OCI-LY3 (cell line): ENCODE results near the gene LRRC4.

Experiments
- EZH2phosphoT487 ChIP-seq: fragments of 200-600 bp; shearing (Covaris generic); IDR thresholded peaks from 2 replicates; pipeline ENCODE4 v1.6.1; 2018; ENCODE audit warnings: antibody characterized with exemption, mixed run types, low read depth
- TF ChIP-seq, protein P1 (sequence below): fragments of 200-600, 300-600 bp; sonication (generic); IDR thresholded peaks from 2 replicates; pipeline ENCODE4 v1.5.1; 2014; ENCODE audit warnings: antibody characterized with exemption, low read length, low read depth

DNA sequence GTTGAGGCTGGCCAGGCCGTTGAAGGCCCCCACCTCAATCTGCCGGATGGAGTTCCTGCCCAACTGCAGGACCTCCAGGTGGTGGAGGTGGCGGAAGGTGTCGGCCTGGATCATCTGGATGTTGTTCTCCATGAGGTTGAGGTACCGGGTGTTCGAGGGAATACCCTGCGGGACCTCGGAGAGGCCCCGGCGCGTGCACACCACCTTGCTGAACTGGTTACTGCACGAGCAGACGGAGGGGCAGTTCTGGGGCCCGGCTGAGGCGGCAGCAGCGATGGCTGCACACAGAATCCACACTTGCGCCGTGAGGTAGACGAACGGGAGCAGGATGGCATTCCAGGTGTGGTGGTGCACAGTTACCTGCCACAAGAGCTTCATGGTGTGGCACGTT lies 979 bp downstream of the LRRC4 start:
- TF ChIP-seq, protein P1, sequence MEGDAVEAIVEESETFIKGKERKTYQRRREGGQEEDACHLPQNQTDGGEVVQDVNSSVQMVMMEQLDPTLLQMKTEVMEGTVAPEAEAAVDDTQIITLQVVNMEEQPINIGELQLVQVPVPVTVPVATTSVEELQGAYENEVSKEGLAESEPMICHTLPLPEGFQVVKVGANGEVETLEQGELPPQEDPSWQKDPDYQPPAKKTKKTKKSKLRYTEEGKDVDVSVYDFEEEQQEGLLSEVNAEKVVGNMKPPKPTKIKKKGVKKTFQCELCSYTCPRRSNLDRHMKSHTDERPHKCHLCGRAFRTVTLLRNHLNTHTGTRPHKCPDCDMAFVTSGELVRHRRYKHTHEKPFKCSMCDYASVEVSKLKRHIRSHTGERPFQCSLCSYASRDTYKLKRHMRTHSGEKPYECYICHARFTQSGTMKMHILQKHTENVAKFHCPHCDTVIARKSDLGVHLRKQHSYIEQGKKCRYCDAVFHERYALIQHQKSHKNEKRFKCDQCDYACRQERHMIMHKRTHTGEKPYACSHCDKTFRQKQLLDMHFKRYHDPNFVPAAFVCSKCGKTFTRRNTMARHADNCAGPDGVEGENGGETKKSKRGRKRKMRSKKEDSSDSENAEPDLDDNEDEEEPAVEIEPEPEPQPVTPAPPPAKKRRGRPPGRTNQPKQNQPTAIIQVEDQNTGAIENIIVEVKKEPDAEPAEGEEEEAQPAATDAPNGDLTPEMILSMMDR = no peak
- TF ChIP-seq EZH2phosphoT487 = no peak
